Astrocyte (in vitro differentiated cells and primary cell): ENCODE results near the gene DPP7. TPM values are rescaled to one million over a fixed set of nuclear protein-coding genes. Genes with fewer than 3 reads are reported as not detected.

ENCODE experiments used
- DNase-seq: peaks from one replicate; pipeline ENCODE4 v3.0.0-alpha.2; 2010; ENCODE audit warnings: low read depth
- FAIRE-seq: peaks from 2 replicates; lab custom pipeline; 2011; peaks lifted over from hg19 to GRCh38; lab: Jason Lieb, UNC
- H2AFZ ChIP-seq: 2 replicates; pipeline ENCODE4 v1.6.0; 2012; ENCODE audit warnings: low read depth, low read length, inconsistent platforms
- H3K27ac ChIP-seq: 2 replicates; pipeline ENCODE4 v1.5.1; 2011; ENCODE audit warnings: low read depth, low read length, inconsistent platforms
- H3K27me3 ChIP-seq: 2 replicates; pipeline ENCODE4 v1.6.0; 2011; ENCODE audit warnings: low read length, inconsistent platforms; ENCODE audit not compliant: insufficient read depth
- H3K36me3 ChIP-seq: 2 replicates; pipeline ENCODE4 v1.5.1; 2011; ENCODE audit warnings: low read length, inconsistent platforms; ENCODE audit not compliant: insufficient read depth
- H3K4me1 ChIP-seq: 2 replicates; pipeline ENCODE4 v1.5.1; 2011; ENCODE audit warnings: low read length, inconsistent platforms; ENCODE audit not compliant: insufficient read depth
- H3K4me2 ChIP-seq: 2 replicates; pipeline ENCODE4 v1.6.0; 2012; ENCODE audit warnings: low read length, inconsistent platforms
- H3K4me3 ChIP-seq: 2 replicates; pipeline ENCODE4 v1.5.1; 2011; ENCODE audit warnings: low read depth, mild to moderate bottlenecking, low read length, inconsistent platforms; ENCODE audit not compliant: insufficient read depth
- H3K79me2 ChIP-seq: 2 replicates; pipeline ENCODE4 v1.6.0; 2012; ENCODE audit warnings: mild to moderate bottlenecking, low read length, inconsistent platforms; ENCODE audit not compliant: insufficient read depth
- H3K9ac ChIP-seq: 2 replicates; pipeline ENCODE4 v1.6.0; 2012; ENCODE audit warnings: mild to moderate bottlenecking, low read length, inconsistent platforms
- H3K9me3 ChIP-seq: 2 replicates; pipeline ENCODE4 v1.5.1; 2012; ENCODE audit warnings: low read depth, mild to moderate bottlenecking, low read length, inconsistent platforms; ENCODE audit not compliant: insufficient read depth
- H4K20me1 ChIP-seq: 2 replicates; pipeline ENCODE4 v1.6.0; 2012; ENCODE audit warnings: low read length, inconsistent platforms; ENCODE audit not compliant: insufficient read depth
- H3K27ac Mint-ChIP-seq: one replicate; pipeline ENCODE4 v1.8.0; 2021; ENCODE audit warnings: mild to moderate bottlenecking, mixed read lengths; ENCODE audit not compliant: unreplicated experiment
- H3K27me3 Mint-ChIP-seq: one replicate; pipeline ENCODE4 v1.8.0; 2021; ENCODE audit warnings: low read depth, mixed read lengths; ENCODE audit not compliant: unreplicated experiment
- H3K36me3 Mint-ChIP-seq: one replicate; pipeline ENCODE4 v1.8.0; 2021; ENCODE audit warnings: low read depth, mixed read lengths; ENCODE audit not compliant: unreplicated experiment
- H3K4me1 Mint-ChIP-seq: one replicate; pipeline ENCODE4 v1.8.0; 2021; ENCODE audit warnings: low read depth, mixed read lengths; ENCODE audit not compliant: unreplicated experiment
- H3K4me3 Mint-ChIP-seq: one replicate; pipeline ENCODE4 v1.8.0; 2021; ENCODE audit warnings: mild to moderate bottlenecking, moderate library complexity, mixed read lengths; ENCODE audit not compliant: unreplicated experiment
- H3K9me3 Mint-ChIP-seq: one replicate; pipeline ENCODE4 v1.8.0; 2021; ENCODE audit warnings: mild to moderate bottlenecking, mixed read lengths; ENCODE audit not compliant: unreplicated experiment
- CTCF ChIP-seq: IDR thresholded peaks from 2 replicates; pipeline ENCODE4 v1.5.1; 2011; ENCODE audit warnings: low read depth, mild to moderate bottlenecking, inconsistent platforms, low read length, moderate library complexity; ENCODE audit not compliant: insufficient read depth
- EZH2 ChIP-seq: IDR thresholded peaks from 2 replicates; pipeline ENCODE4 v1.6.1; 2012; ENCODE audit warnings: mild to moderate bottlenecking, low read length, inconsistent platforms; ENCODE audit not compliant: insufficient read depth
- total RNA-seq: library from RNA; stranded (reverse); gene quantifications from 2 replicates; pipeline ENCODE4 v1.2.1, GENCODE V29; 2021

DPP7 gene
- total RNA-seq, 1 donor from 2014 or later = 53.8 TPM

DNA sequence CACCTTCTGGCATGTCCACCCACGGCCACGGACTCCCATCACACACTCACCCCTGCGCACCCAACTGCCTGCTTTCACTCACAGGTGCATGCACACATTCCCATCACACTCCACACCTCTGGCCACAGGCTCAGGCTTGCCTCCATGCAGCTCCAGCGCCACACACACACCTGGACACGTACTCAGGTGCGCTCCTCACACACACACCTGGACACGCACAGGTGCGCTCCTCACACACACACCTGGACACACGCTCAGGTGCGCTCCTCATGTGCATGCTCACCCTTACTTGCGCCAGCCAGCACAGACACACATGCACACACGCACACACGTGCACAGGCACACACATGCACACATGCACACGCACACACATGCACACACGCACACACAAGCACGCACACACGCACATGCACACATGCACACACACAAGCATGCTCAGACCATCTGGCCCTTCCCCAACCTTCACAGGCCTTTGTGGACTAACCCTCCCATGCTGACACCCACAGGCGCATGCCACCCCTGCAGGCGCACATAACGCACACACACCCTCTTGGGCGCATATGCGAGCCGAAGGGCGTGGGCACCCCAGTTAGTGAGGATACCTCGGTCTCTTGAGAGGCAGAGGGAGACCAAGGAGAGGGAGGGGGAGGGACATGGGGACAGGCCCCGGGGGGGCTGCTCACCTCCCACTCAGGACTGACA lies 32.7 kb upstream of the DPP7 start:
- no peaks in the 10 kb centered on the region for H3K4me1 Mint-ChIP-seq
- Histone ChIP-seq H2AFZ (no peak overlapping the region), H4K20me1 (no peaks in the 10 kb centered on the region), H3K27ac (no peak overlapping the region), H3K4me1 (no peaks in the 10 kb centered on the region), H3K9ac (no peak overlapping the region), H3K36me3 (no peaks in the 10 kb centered on the region), H3K4me3 (no peak overlapping the region), H3K27me3 (peaks cover 7% of the 10 kb centered on the region), H3K79me2 (no peaks in the 10 kb centered on the region), H3K9me3 (no peaks in the 10 kb centered on the region), H3K4me2 (no peak overlapping the region)
- no peak overlapping the region for H3K4me3 Mint-ChIP-seq
- H3K9me3 Mint-ChIP-seq = no peaks in the 10 kb centered on the region
- TF ChIP-seq CTCF (no peak), EZH2 (no peak)
- H3K27ac Mint-ChIP-seq = no peak overlapping the region
- H3K36me3 Mint-ChIP-seq = no peaks in the 10 kb centered on the region
- H3K27me3 Mint-ChIP-seq = peaks cover 33% of the 10 kb centered on the region
- FAIRE-seq = no peak
- no peak for DNase-seq

DNA sequence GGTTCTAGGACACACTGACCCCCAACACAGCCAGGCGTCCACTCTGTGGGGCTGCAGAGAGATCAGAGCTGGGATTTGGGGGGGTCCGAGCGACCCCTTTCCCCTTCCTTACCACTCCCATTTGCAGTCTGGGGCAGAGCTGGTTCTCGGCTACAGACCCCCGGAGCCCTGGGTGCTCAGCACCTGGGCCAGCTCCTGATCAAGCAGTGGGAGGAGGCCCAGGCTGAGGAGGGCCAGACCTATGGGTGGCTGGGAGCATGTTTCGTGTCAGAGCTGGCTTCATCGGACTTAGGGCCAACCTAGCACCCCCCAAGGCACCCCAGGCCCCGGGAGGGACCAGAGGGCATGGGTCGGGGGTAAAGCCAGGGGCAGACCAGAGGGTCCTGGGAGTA lies 32.0 kb upstream of the DPP7 start:
- FAIRE-seq (no peak), DNase-seq (no peak)
- H3K9me3 Mint-ChIP-seq = no peaks in the 10 kb centered on the region
- no peak overlapping the region for H3K9ac ChIP-seq
- no peak overlapping the region for H3K4me3 ChIP-seq
- no peaks in the 10 kb centered on the region for H3K4me1 Mint-ChIP-seq
- H3K36me3 Mint-ChIP-seq = no peaks in the 10 kb centered on the region
- H4K20me1 ChIP-seq = no peaks in the 10 kb centered on the region
- H3K9me3 ChIP-seq = no peaks in the 10 kb centered on the region
- TF ChIP-seq CTCF = no peak
- no peak overlapping the region for H3K27ac ChIP-seq
- no peak overlapping the region for H3K27ac Mint-ChIP-seq
- H3K27me3 Mint-ChIP-seq = peaks cover 40% of the 10 kb centered on the region
- H3K79me2 ChIP-seq = no peaks in the 10 kb centered on the region
- no peak overlapping the region for H3K4me2 ChIP-seq
- H3K4me3 Mint-ChIP-seq = no peak overlapping the region
- H3K36me3 ChIP-seq = no peaks in the 10 kb centered on the region
- H2AFZ ChIP-seq = no peak overlapping the region
- H3K27me3 ChIP-seq = peaks cover 7% of the 10 kb centered on the region
- no peaks in the 10 kb centered on the region for H3K4me1 ChIP-seq

- Histone ChIP-seq H3K4me3 (no peak overlapping the region), H3K79me2 (no peaks in the 10 kb centered on the region), H2AFZ (no peak overlapping the region), H3K36me3 (no peaks in the 10 kb centered on the region), H3K4me2 (no peak overlapping the region), H3K27ac (no peak overlapping the region), H3K4me1 (no peaks in the 10 kb centered on the region), H3K9ac (no peak overlapping the region), H3K9me3 (no peaks in the 10 kb centered on the region), H4K20me1 (no peaks in the 10 kb centered on the region), H3K27me3 (peaks cover 11% of the 10 kb centered on the region)
- H3K4me1 Mint-ChIP-seq = no peaks in the 10 kb centered on the region
- no peaks in the 10 kb centered on the region for H3K36me3 Mint-ChIP-seq
- H3K27me3 Mint-ChIP-seq = peaks cover 45% of the 10 kb centered on the region
- FAIRE-seq = no peak
- H3K27ac Mint-ChIP-seq = no peak overlapping the region
- H3K4me3 Mint-ChIP-seq = no peak overlapping the region
- DNase-seq = no peak
- no peaks in the 10 kb centered on the region for H3K9me3 Mint-ChIP-seq
- TF ChIP-seq EZH2 (no peak), CTCF (no peak)
Observed at GRCh38 chr9:137145731-137146526, 31.4 kb upstream of the DPP7 start.
